ENCODE measurements around the gene HIF1AN. TPM values are rescaled to one million over a fixed set of nuclear protein-coding genes. Genes with fewer than 3 reads are reported as not detected.

HIF1AN gene
- total and polyA plus RNA-seq, 2 donors from 2014 or later: 10.9 to 40.6 TPM

Other genes starting within 250 kb of the HIF1AN start
- gene BLOC1S2, start 249.3 kb upstream of the HIF1AN start, total RNA-seq: 31.8 TPM
- gene BLOC1S2, start 249.3 kb upstream of the HIF1AN start, polyA plus RNA-seq (ENCODE audit: insufficient read depth, low read depth, low replicate concordance): 56.3 TPM
- not detected for gene PKD2L1, start 205.7 kb upstream of the HIF1AN start, total RNA-seq
- 0.17 TPM for gene PKD2L1, start 205.7 kb upstream of the HIF1AN start, polyA plus RNA-seq (ENCODE audit: insufficient read depth, low read depth, low replicate concordance)
- gene SCD, start 188.7 kb upstream of the HIF1AN start, total RNA-seq: 8.7 TPM
- 10.7 TPM for gene SCD, start 188.7 kb upstream of the HIF1AN start, polyA plus RNA-seq (ENCODE audit: insufficient read depth, low read depth, low replicate concordance)
- not detected for gene WNT8B, start 72.9 kb upstream of the HIF1AN start, total RNA-seq
- gene WNT8B, start 72.9 kb upstream of the HIF1AN start, polyA plus RNA-seq (ENCODE audit: insufficient read depth, low read depth, low replicate concordance): 0.60 TPM
- 10.6 TPM for gene SEC31B, start 16.1 kb upstream of the HIF1AN start, total RNA-seq
- gene SEC31B, start 16.1 kb upstream of the HIF1AN start, polyA plus RNA-seq (ENCODE audit: insufficient read depth, low read depth, low replicate concordance): 5.6 TPM
- gene NDUFB8, start 6.1 kb upstream of the HIF1AN start, total RNA-seq: 162 TPM
- 638 TPM for gene NDUFB8, start 6.1 kb upstream of the HIF1AN start, polyA plus RNA-seq (ENCODE audit: insufficient read depth, low read depth, low replicate concordance)
- 102 TPM for gene PAX2, start 209.6 kb downstream of the HIF1AN start, total RNA-seq
- gene PAX2, start 209.6 kb downstream of the HIF1AN start, polyA plus RNA-seq (ENCODE audit: insufficient read depth, low read depth, low replicate concordance): 28.3 TPM